ENCODE results near the gene GRHL3. TPM values are rescaled to one million over a fixed set of nuclear protein-coding genes. Genes with fewer than 3 reads are reported as not detected.

Gene GRHL3
- total RNA-seq, 2 experiments from 2014 or later = not detected

GRCh38 chr1:24403806-24404205, 84.6 kb downstream of the GRHL3 start:
- ATAC-seq (ENCODE audit: poor library complexity) (no peak), DNase-seq (no peak)
- H3K4me3 ChIP-seq (ENCODE audit: low read length) = no peak overlapping the region
- no peak overlapping the region for H3K27ac Mint-ChIP-seq
- peaks cover 2% of the 10 kb centered on the region for H3K9me3 Mint-ChIP-seq
- H3K27me3 ChIP-seq (ENCODE audit: control insufficient read depth in 1 of 2, insufficient read depth in 2 of 2, low read length in 2 of 2) = no peaks in the 10 kb centered on the region
- no peak for TF ChIP-seq CTCF (IDR thresholded peaks at IDR 0.05)
- H3K9me3 ChIP-seq (ENCODE audit: control insufficient read depth in 1 of 2, insufficient read depth in 1 of 2, low read length in 2 of 2) = no peaks in the 10 kb centered on the region
- peaks cover 9% of the 10 kb centered on the region for H3K36me3 Mint-ChIP-seq (ENCODE audit: low read depth)
- ChIA-PET CTCF (interaction anchor here (1.0 to 3.2 kb wide), 5 partner anchors 10 to 205 kb away, joined by 3 to 12 read pairs (median 4); partner anchors contain the start of gene NIPAL3), POLR2A (no interaction called here)
- no peaks in the 10 kb centered on the region for H3K36me3 ChIP-seq (ENCODE audit: insufficient read depth, low read length)
- H3K4me3 Mint-ChIP-seq = no peak overlapping the region
- intact Hi-C loops (cut with DNase I, micrococcal nuclease) = loop anchor here in 1 of 2 experiments (10.0 kb wide), 1 partner anchor 341 kb away; the partner anchor contains the start of gene CLIC4
- no peaks in the 10 kb centered on the region for H3K4me1 ChIP-seq (ENCODE audit: insufficient read depth, low read length)
- no peaks in the 10 kb centered on the region for H3K4me1 Mint-ChIP-seq (ENCODE audit: low read depth)
- no peaks in the 10 kb centered on the region for H3K27me3 Mint-ChIP-seq
- no peak overlapping the region for H3K27ac ChIP-seq (ENCODE audit: low read depth in 1 of 2, low read length in 2 of 2)

Other genes starting within 250 kb of the GRHL3 start
- not detected for gene MYOM3, start 207.2 kb upstream of the GRHL3 start, total RNA-seq
- gene IL22RA1, start 176.2 kb upstream of the GRHL3 start, total RNA-seq = not detected
- 1 to 10 TPM; 1.2 to 1.3 TPM for gene IFNLR1, start 132.1 kb upstream of the GRHL3 start, total RNA-seq
- gene STPG1, start 94.4 kb downstream of the GRHL3 start, total RNA-seq = 1 to 10 TPM; 1.8 to 2.4 TPM
- gene NIPAL3, start 96.4 kb downstream of the GRHL3 start, total RNA-seq = 10 to 100 TPM; 26.3 to 29.8 TPM
- 100 to 1,000 TPM; 185 to 191 TPM for gene RCAN3, start 183.5 kb downstream of the GRHL3 start, total RNA-seq
- gene NCMAP, start 236.7 kb downstream of the GRHL3 start, total RNA-seq = not detected

All from CD4-positive, alpha-beta T cell (primary cell).